Brain microvascular endothelial cell (primary cell): ENCODE data around the gene DDX10.

Experiments used
- DNase-seq: peaks from one replicate; pipeline ENCODE4 v3.0.0-alpha.2; 2020
- H3K27ac ChIP-seq: fragments of 250-450 bp; sonication (Bioruptor Pico); 2 replicates; pipeline ENCODE4 v1.5.1; 2020; ENCODE audit warnings: mild to moderate bottlenecking, moderate library complexity
- H3K27me3 ChIP-seq: fragments of 250-450 bp; sonication (Bioruptor Pico); replicated peaks from 2 replicates; pipeline ENCODE4 v1.5.1; 2020; ENCODE audit warnings: mild to moderate bottlenecking
- H3K36me3 ChIP-seq: fragments of 250-450 bp; sonication (Bioruptor Pico); replicated peaks from 2 replicates; pipeline ENCODE4 v1.5.1; 2020; ENCODE audit warnings: mild to moderate bottlenecking
- H3K4me3 ChIP-seq: 2 replicates; pipeline ENCODE4 v1.5.1; 2011; ENCODE audit warnings: low read depth, mild to moderate bottlenecking, control low read depth, low read length, moderate library complexity
- in situ Hi-C: cut with HindIII; loops from 2 replicates; pipeline ENCODE4 v1.10.0; 2017; ENCODE audit warnings: low sequenced_read_pairs, low pct_ligation_motif_present
- TF ChIP-seq, protein P1 (sequence below): IDR thresholded peaks from 2 replicates; pipeline ENCODE4 v1.5.1; 2011; ENCODE audit warnings: low read depth, mild to moderate bottlenecking, moderate library complexity, low read length, control low read depth, inconsistent platforms; ENCODE audit errors: missing control alignments

Gene DDX10

DNA sequence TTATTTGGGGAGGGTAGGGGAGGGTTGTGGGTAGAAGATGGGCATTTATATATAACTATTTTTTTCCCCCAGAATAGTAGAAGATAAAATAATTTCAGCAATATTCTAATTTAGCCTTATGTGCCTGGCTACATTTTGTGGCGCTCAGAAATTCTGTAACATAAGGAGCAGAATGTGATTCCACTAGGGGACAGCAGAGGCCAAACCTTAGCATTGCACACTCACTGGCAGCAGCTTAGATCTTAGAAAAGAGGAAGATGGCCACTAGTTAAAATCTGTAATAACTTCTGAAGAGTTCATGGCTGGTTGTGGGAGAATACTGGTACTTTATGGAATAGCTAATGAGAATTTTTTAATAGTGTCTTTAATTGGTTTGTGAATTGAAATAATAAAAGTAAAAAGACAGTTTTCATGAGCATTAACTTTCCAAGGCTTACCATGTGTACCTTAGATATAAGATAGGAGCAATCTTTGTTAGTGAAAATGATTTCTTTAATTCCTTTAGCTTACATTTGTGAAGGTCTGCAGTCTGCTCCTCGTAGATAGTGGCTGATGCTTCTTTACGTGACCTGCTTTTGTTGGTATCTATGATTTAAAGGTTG, 33.1 kb downstream of the DDX10 start:
- Histone ChIP-seq H3K4me3 (no peak overlapping the region), H3K27ac (no peak overlapping the region), H3K27me3 (no peaks in the 10 kb centered on the region), H3K36me3 (peaks cover 3% of the 10 kb centered on the region)
- peak; percentile 74 for DNase-seq
- TF ChIP-seq, protein P1, sequence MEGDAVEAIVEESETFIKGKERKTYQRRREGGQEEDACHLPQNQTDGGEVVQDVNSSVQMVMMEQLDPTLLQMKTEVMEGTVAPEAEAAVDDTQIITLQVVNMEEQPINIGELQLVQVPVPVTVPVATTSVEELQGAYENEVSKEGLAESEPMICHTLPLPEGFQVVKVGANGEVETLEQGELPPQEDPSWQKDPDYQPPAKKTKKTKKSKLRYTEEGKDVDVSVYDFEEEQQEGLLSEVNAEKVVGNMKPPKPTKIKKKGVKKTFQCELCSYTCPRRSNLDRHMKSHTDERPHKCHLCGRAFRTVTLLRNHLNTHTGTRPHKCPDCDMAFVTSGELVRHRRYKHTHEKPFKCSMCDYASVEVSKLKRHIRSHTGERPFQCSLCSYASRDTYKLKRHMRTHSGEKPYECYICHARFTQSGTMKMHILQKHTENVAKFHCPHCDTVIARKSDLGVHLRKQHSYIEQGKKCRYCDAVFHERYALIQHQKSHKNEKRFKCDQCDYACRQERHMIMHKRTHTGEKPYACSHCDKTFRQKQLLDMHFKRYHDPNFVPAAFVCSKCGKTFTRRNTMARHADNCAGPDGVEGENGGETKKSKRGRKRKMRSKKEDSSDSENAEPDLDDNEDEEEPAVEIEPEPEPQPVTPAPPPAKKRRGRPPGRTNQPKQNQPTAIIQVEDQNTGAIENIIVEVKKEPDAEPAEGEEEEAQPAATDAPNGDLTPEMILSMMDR = peak; percentile 98
- in situ Hi-C loops = no loop called here

- DNase-seq = no peak
- Histone ChIP-seq H3K27me3 (no peaks in the 10 kb centered on the region), H3K4me3 (no peak overlapping the region), H3K36me3 (no peaks in the 10 kb centered on the region), H3K27ac (no peak overlapping the region)
- TF ChIP-seq, protein P1 = no peak
- in situ Hi-C loops = no loop called here
Measured at GRCh38 chr11:108698844-108699642, 34.2 kb downstream of the DDX10 start.

GRCh38 chr11:108703916-108704315, 39.0 kb downstream of the DDX10 start:
- no peak overlapping the region for H3K27ac ChIP-seq
- H3K4me3 ChIP-seq = no peak overlapping the region
- DNase-seq = no peak
- H3K36me3 ChIP-seq = peaks cover 19% of the 10 kb centered on the region
- in situ Hi-C loops = no loop called here
- TF ChIP-seq, protein P1 = no peak
- no peaks in the 10 kb centered on the region for H3K27me3 ChIP-seq

GRCh38 chr11:108705061-108705460, 40.2 kb downstream of the DDX10 start:
- Histone ChIP-seq H3K4me3 (no peak overlapping the region), H3K27me3 (no peaks in the 10 kb centered on the region), H3K36me3 (peaks cover 20% of the 10 kb centered on the region), H3K27ac (no peak overlapping the region)
- in situ Hi-C loops = no loop called here
- TF ChIP-seq, protein P1 = no peak
- no peak for DNase-seq

DNA sequence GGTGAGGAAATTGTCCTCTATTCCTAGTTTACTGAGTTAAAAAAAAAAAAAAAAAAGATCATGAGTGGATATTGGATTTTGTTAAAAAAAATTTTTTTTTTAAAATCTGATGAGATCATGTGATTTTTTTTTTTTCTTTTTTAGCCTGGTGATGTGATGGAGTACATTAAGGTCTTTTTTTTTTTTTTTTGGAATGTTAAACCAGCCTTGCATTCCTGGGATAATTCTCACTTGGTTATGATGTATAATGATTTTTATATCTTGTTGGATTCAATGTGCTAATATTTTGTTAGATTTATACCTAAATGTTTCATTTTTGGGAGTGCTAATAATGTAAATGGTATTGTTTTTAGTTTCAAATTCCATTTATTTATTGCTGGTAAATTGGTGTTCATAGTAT, 43.3 kb downstream of the DDX10 start:
- no peak overlapping the region for H3K27ac ChIP-seq
- in situ Hi-C loops = no loop called here
- TF ChIP-seq, protein P1 = no peak
- DNase-seq = no peak
- no peaks in the 10 kb centered on the region for H3K27me3 ChIP-seq
- no peak overlapping the region for H3K4me3 ChIP-seq
- H3K36me3 ChIP-seq = peaks cover 23% of the 10 kb centered on the region
